GM12878 (cell line): ENCODE data around the gene MAGI1. TPM values are rescaled to one million over a fixed set of nuclear protein-coding genes. Genes with fewer than 3 reads are reported as not detected.

ENCODE experiments used
- ATAC-seq: fragments of 200-7000 bp; cut with Tn5 transposase; 3 replicates; pipeline ENCODE4 v1.9.1; 2020; ENCODE audit warnings: mild to moderate bottlenecking, moderate library complexity
- BruUV-seq: library from RNA; stranded (reverse); fragments of 400-500 nt; replicated peaks from 2 replicates; lab custom pipeline; 2021; lab: Mats Ljungman, UMichigan
- CTCF ChIA-PET: fragments of 300-600 bp; sonication (Branson Sonifier 250); formaldehyde crosslinking; extraction: SDS; loops from one replicate; lab custom pipeline; 2021; ENCODE audit warnings: inconsistent platforms; lab: Yijun Ruan, JAX
- POLR2A ChIA-PET: fragments of 350-600 bp; formaldehyde crosslinking; extraction: SDS; loops from one replicate; lab custom pipeline; 2021; ENCODE audit warnings: inconsistent platforms; lab: Charles Lee
- RAD21 ChIA-PET: fragments of 300-600 bp; sonication (Branson Sonifier 250); formaldehyde crosslinking; loops from one replicate; lab custom pipeline; 2023; ENCODE audit warnings: antibody characterized with exemption; ENCODE audit not compliant: unreplicated experiment; lab: Charles Lee
- SMC1A ChIA-PET: fragments of 300-600 bp; sonication (Branson Sonifier 250); formaldehyde crosslinking; loops from one replicate; lab custom pipeline; 2023; ENCODE audit not compliant: unreplicated experiment, uncharacterized antibody; lab: Charles Lee
- DNase-seq: peaks from one replicate; pipeline ENCODE4 v3.0.0-alpha.2; 2011; ENCODE audit warnings: low read depth, low spot score
- FAIRE-seq: peaks from 3 replicates; lab custom pipeline; 2011; peaks lifted over from hg19 to GRCh38; lab: Jason Lieb, UNC
- H2AFZ ChIP-seq: 2 replicates; pipeline ENCODE4 v1.6.0; 2011; ENCODE audit warnings: low read depth, low read length, control low read depth; ENCODE audit not compliant: control insufficient read depth
- H3K27ac ChIP-seq: 2 replicates; pipeline ENCODE4 v1.5.1; 2011; ENCODE audit warnings: control low read depth; ENCODE audit not compliant: control insufficient read depth, insufficient read depth
- H3K27me3 ChIP-seq, 2 experiments: replicated peaks in 1 of 2; 2 replicates each; pipeline versions ENCODE4 v1.6.0 to v1.6.1; 2011; ENCODE audit warnings: low read length in 1 of 2; ENCODE audit not compliant: control insufficient read depth in 2 of 2, insufficient read depth in 2 of 2
- H3K36me3 ChIP-seq, 2 experiments: 2 replicates each; pipeline ENCODE4 v1.5.1; 2011; ENCODE audit warnings: low read length in 1 of 2; ENCODE audit not compliant: control insufficient read depth in 2 of 2, insufficient read depth in 2 of 2
- H3K4me1 ChIP-seq: 2 replicates; pipeline ENCODE4 v1.6.1; 2011; ENCODE audit warnings: mild to moderate bottlenecking, low read length, moderate library complexity, mixed read lengths; ENCODE audit not compliant: control insufficient read depth, insufficient read depth
- H3K4me2 ChIP-seq: 2 replicates; pipeline ENCODE4 v1.6.0; 2011; ENCODE audit warnings: control low read depth; ENCODE audit not compliant: control insufficient read depth, insufficient read depth
- H3K4me3 ChIP-seq: fragments of 200-600 bp; sonication (generic); 2 replicates; pipeline ENCODE4 v1.5.1; 2016
- H3K79me2 ChIP-seq: 2 replicates; pipeline ENCODE4 v1.6.0; 2011; ENCODE audit warnings: low read length; ENCODE audit not compliant: control insufficient read depth, insufficient read depth
- H3K9ac ChIP-seq: 2 replicates; pipeline ENCODE4 v1.8.0; 2011; ENCODE audit warnings: low read length, control low read depth, mixed read lengths; ENCODE audit not compliant: control insufficient read depth, insufficient read depth
- H3K9me3 ChIP-seq: replicated peaks from 3 replicates; pipeline ENCODE4 v1.5.1; 2011; ENCODE audit warnings: mild to moderate bottlenecking, low read length; ENCODE audit not compliant: control insufficient read depth, insufficient read depth
- H4K20me1 ChIP-seq: 2 replicates; pipeline ENCODE4 v1.6.0; 2011; ENCODE audit not compliant: control insufficient read depth, insufficient read depth
- CEBPB ChIP-seq, 2 experiments: fragments of 150-350 bp in 1 of 2; IDR thresholded peaks; 2 replicates each; pipeline ENCODE4 v1.6.1; 2012 to 2014; ENCODE audit warnings: low read depth in 2 of 2, low read length in 2 of 2, borderline replicate concordance in 1 of 2, inconsistent platforms in 1 of 2
- CHD2 ChIP-seq: IDR thresholded peaks from 2 replicates; pipeline ENCODE4 v1.6.1; 2011; ENCODE audit warnings: low read depth, low read length, improper control_type of control experiment, borderline replicate concordance
- CHD4 ChIP-seq: fragments of 200-600 bp; sonication (generic); IDR thresholded peaks from 2 replicates; pipeline ENCODE4 v1.6.1; 2016; ENCODE audit warnings: mild to moderate bottlenecking
- EZH2 ChIP-seq: IDR thresholded peaks from 2 replicates; pipeline ENCODE4 v1.6.1; 2012; ENCODE audit warnings: low read depth, mild to moderate bottlenecking, control low read depth, inconsistent platforms, low read length, borderline replicate concordance; ENCODE audit not compliant: control insufficient read depth
- HCFC1 ChIP-seq: fragments of 150-350 bp; IDR thresholded peaks from 2 replicates; pipeline ENCODE4 v1.6.1; 2014; ENCODE audit warnings: low read length
- MXI1 ChIP-seq: fragments of 150-350 bp; IDR thresholded peaks from 2 replicates; pipeline ENCODE4 v1.6.1; 2011; ENCODE audit warnings: low read depth, mild to moderate bottlenecking, inconsistent platforms, low read length, improper control_type of control experiment
- NR2C1 ChIP-seq: fragments of 450-650 bp; IDR thresholded peaks from 2 replicates; pipeline ENCODE4 v1.6.1; 2017; ENCODE audit warnings: antibody characterized with exemption, mild to moderate bottlenecking, moderate library complexity
- SMAD1 ChIP-seq: fragments of 450-650 bp; IDR thresholded peaks from 2 replicates; pipeline ENCODE4 v1.6.1; 2018; ENCODE audit warnings: mild to moderate bottlenecking, low read depth; ENCODE audit not compliant: partially characterized antibody
- SUPT20H ChIP-seq: IDR thresholded peaks from 2 replicates; pipeline ENCODE4 v1.6.1; 2011; ENCODE audit warnings: low read depth, mild to moderate bottlenecking, low read length, moderate library complexity, borderline replicate concordance; ENCODE audit not compliant: control insufficient read depth
- TCF3 ChIP-seq: IDR thresholded peaks from 2 replicates; pipeline ENCODE4 v1.6.1; 2012; ENCODE audit warnings: low read depth, mild to moderate bottlenecking, low read length, borderline replicate concordance; ENCODE audit not compliant: insufficient read depth
- ZSCAN29 ChIP-seq: fragments of 450-650 bp; IDR thresholded peaks from 2 replicates; pipeline ENCODE4 v1.6.1; 2017; ENCODE audit warnings: mild to moderate bottlenecking, moderate library complexity
- in situ Hi-C: fragments of 300-500 bp; cut with MboI; formaldehyde crosslinking; loops from 9 replicates; pipeline ENCODE4 v1.14.3; 2018; ENCODE audit warnings: mixed read lengths
- intact Hi-C: fragments of 100-400 bp; cut with micrococcal nuclease; formaldehyde crosslinking; loops from one replicate; pipeline ENCODE4 v1.14.2; 2022; ENCODE audit not compliant: unreplicated experiment
- polyA plus RNA-seq, 11 experiments: library from polyadenylated mRNA; depleted of rRNA in 4 of 11; unstranded in 6 of 11; stranded (reverse) in 5 of 11; fragments of >200 nt; fragmentation: Nextera tagmentation in 4 of 11; fragmentation: Illumina TruSeq in 1 of 11; extraction: Ambion mirVana in 4 of 11; extraction: Trizol in 1 of 11; gene quantifications; 1 replicate in 1 of 11; 2 replicates in 10 of 11; pipeline versions ENCODE4 v1.2.1 to v1.2.3, GENCODE V29; 2011 to 2016; ENCODE audit warnings: inconsistent platforms in 2 of 11, missing spikeins in 2 of 11, low read depth in 1 of 11
- total RNA-seq, 4 experiments: library from RNA; depleted of rRNA in 3 of 4; stranded (reverse); fragments of >200 nt in 3 of 4; fragmentation: Illumina TruSeq in 1 of 4; extraction: Trizol in 1 of 4; gene quantifications; 2 replicates each; pipeline versions ENCODE4 v1.2.1 to v1.2.3, GENCODE V29; 2013 to 2021
- TF ChIP-seq, protein P1 (sequence below): fragments of 150-350 bp; IDR thresholded peaks from 2 replicates; pipeline ENCODE4 v1.6.1; 2014; ENCODE audit warnings: mild to moderate bottlenecking, low read depth, low read length
- TF ChIP-seq, protein P2 (sequence below): fragments of 450-650 bp; IDR thresholded peaks from 2 replicates; pipeline ENCODE4 v1.6.1; 2017; ENCODE audit warnings: low read depth, mild to moderate bottlenecking, moderate library complexity

The MAGI1 gene
- total and polyA plus RNA-seq, 10 of the 15 experiments (the other 5 are each of a cell fraction or from before 2014, with no cell fraction given) = 0.02 to 3.3 (median 0.29) TPM; not detected in 1

DNA sequence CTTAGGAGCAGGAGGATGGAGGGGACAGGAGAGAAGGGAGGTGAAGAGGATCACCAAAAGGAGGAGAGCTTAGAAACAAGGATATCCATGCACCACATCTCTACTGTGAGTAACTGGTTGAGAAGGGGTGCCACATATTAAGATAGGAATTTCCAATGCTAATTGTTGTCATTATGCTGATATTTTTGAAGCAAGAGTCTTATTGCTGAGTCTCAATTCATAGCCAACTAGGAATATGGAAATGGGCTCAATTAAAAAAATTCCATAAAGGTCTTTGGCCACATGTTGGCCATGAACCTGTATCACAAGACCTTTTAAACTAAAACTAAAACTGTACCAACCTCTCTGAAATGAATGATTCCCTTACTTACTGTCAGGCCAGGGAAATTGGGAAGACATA lies 642.6 kb downstream of the MAGI1 start:
- DNase-seq = no peak
- H4K20me1 ChIP-seq = no peaks in the 10 kb centered on the region
- ChIA-PET RAD21 (no interaction called here), CTCF (interaction anchor here (0.7 kb wide), 1 partner anchor 7 kb away, joined by 5 read pairs; no protein-coding TSS in a partner anchor), SMC1A (no interaction called here), POLR2A (no interaction called here)
- BruUV-seq = no TSS peak
- no peak overlapping the region for H3K4me3 ChIP-seq
- H2AFZ ChIP-seq = no peak overlapping the region
- no peaks in the 10 kb centered on the region for H3K9me3 ChIP-seq
- in situ Hi-C loops (no loop called here), intact Hi-C loops (no loop called here)
- no peak overlapping the region for H3K4me2 ChIP-seq
- no peaks in the 10 kb centered on the region for H3K4me1 ChIP-seq
- no peak for ATAC-seq
- no peaks in the 10 kb centered on the region for H3K36me3 ChIP-seq
- no peak for TF ChIP-seq MXI1
- no peak for TF ChIP-seq SUPT20H
- TF ChIP-seq, protein P1, sequence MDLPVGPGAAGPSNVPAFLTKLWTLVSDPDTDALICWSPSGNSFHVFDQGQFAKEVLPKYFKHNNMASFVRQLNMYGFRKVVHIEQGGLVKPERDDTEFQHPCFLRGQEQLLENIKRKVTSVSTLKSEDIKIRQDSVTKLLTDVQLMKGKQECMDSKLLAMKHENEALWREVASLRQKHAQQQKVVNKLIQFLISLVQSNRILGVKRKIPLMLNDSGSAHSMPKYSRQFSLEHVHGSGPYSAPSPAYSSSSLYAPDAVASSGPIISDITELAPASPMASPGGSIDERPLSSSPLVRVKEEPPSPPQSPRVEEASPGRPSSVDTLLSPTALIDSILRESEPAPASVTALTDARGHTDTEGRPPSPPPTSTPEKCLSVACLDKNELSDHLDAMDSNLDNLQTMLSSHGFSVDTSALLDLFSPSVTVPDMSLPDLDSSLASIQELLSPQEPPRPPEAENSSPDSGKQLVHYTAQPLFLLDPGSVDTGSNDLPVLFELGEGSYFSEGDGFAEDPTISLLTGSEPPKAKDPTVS = no peak
- no peak for TF ChIP-seq CEBPB (IDR thresholded peaks at IDR 0.05; ENCODE audit: borderline replicate concordance in 1 of 2, low read depth in 2 of 2, low read length in 2 of 2)
- no peak for TF ChIP-seq TCF3
- no peak for TF ChIP-seq HCFC1
- no peak for TF ChIP-seq NR2C1
- no peak for TF ChIP-seq CHD4
- TF ChIP-seq, protein P2, sequence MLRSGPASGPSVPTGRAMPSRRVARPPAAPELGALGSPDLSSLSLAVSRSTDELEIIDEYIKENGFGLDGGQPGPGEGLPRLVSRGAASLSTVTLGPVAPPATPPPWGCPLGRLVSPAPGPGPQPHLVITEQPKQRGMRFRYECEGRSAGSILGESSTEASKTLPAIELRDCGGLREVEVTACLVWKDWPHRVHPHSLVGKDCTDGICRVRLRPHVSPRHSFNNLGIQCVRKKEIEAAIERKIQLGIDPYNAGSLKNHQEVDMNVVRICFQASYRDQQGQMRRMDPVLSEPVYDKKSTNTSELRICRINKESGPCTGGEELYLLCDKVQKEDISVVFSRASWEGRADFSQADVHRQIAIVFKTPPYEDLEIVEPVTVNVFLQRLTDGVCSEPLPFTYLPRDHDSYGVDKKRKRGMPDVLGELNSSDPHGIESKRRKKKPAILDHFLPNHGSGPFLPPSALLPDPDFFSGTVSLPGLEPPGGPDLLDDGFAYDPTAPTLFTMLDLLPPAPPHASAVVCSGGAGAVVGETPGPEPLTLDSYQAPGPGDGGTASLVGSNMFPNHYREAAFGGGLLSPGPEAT = no peak
- TF ChIP-seq ZSCAN29 = no peak
- no peak for TF ChIP-seq EZH2
- TF ChIP-seq SMAD1 = no peak
- no peak for TF ChIP-seq CHD2
- no peak overlapping the region for H3K27ac ChIP-seq
- H3K27me3 ChIP-seq = no peaks in the 10 kb centered on the region; a peak in 1 of 4 replicates
- H3K9ac ChIP-seq = no peak overlapping the region
- H3K79me2 ChIP-seq = no peaks in the 10 kb centered on the region
- FAIRE-seq = no peak
